ENCODE measurements around the gene KCNK18. TPM values are rescaled to one million over a fixed set of nuclear protein-coding genes. Genes with fewer than 3 reads are reported as not detected.

KCNK18 gene
- total RNA-seq, 2 experiments from 2014 or later, result not detected

DNA sequence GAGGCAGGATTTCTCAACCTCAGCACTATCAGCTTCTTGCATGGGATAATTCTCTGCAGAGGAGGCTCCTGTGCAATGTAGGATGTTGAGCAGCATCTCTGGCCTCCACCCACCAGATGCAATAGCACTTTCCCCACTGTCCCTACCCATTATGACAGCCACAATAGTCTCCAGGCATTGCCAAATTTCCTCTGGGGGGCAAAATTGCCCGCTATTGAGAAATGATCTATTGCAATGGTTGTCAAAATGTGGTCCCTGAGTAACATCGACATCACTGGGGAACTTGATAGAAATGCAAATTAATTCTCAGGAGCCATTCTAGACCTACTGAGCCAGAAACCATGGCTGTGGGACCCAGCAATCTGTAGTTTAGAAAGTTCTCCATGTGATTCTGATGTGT is 7.0 kb downstream of the KCNK18 start:
- no peaks in the 10 kb centered on the region for H3K36me3 Mint-ChIP-seq (ENCODE audit: low read depth)
- H3K9me3 Mint-ChIP-seq (ENCODE audit: insufficient read depth), result no peaks in the 10 kb centered on the region
- H3K4me3 Mint-ChIP-seq, result no peak overlapping the region
- no peak for DNase-seq
- POLR2A ChIA-PET, result no interaction called here
- no peak for ATAC-seq
- peaks cover 2% of the 10 kb centered on the region for H3K27me3 Mint-ChIP-seq (ENCODE audit: low read depth)
- CTCF ChIA-PET, result interaction anchor here (3.2 to 4.3 kb wide), 2 partner anchors 13 to 29 kb away, joined by 7 to 19 read pairs; no protein-coding TSS in a partner anchor
- no peaks in the 10 kb centered on the region for H3K4me1 Mint-ChIP-seq (ENCODE audit: low read depth)
- no peak overlapping the region for H3K27ac Mint-ChIP-seq

DNA sequence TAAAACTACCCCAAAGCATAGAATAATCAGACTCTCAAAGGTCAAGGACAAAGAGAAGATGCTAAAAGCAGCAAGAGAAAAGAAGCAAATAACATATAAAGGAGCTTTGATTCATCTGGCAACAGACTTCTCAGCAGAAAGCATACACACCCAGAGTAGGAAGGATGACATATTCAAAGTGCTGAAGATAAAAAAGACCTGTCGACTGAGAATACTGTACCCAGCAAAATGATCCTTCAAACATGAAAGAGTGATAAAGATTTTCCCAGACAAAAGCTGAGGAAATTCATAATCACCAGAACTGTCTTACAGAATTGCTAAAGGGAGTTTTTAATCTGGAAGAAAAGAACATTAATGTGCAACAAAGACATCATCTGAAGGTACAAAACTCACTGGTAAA is 14.9 kb downstream of the KCNK18 start:
- POLR2A ChIA-PET, result no interaction called here
- Mint-ChIP-seq H3K9me3 (ENCODE audit: insufficient read depth) (no peaks in the 10 kb centered on the region), H3K4me1 (ENCODE audit: low read depth) (peaks cover 8% of the 10 kb centered on the region), H3K4me3 (no peak overlapping the region), H3K27ac (no peak overlapping the region), H3K27me3 (ENCODE audit: low read depth) (peaks cover 32% of the 10 kb centered on the region), H3K36me3 (ENCODE audit: low read depth) (no peaks in the 10 kb centered on the region)
- no peak for ATAC-seq
- CTCF ChIA-PET, result interaction anchor here (1.0 kb wide), 1 partner anchor 108 kb away, joined by 3 read pairs; no protein-coding TSS in a partner anchor
- DNase-seq, result no peak

DNA sequence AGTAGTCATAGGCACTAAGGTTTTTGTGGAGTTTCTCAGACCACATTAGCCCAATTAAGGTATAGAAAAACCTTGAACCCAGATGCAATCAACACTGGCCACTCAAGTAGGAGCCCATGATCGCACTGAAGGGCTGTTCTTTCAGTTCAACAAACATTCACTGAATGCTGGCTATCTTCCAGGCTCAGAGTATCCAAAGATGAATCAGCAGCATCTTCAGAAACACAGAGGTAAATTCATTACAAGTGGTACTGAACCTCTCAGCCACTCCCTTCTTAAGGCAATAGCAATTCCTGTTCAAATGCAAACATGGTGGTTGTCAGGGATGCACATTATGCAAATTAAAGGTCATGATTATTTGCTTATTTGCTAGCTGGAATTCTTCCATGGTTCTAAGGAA is 17.1 kb downstream of the KCNK18 start:
- Mint-ChIP-seq H3K36me3 (ENCODE audit: low read depth) (no peaks in the 10 kb centered on the region), H3K4me1 (ENCODE audit: low read depth) (peaks cover 12% of the 10 kb centered on the region), H3K9me3 (ENCODE audit: insufficient read depth) (no peaks in the 10 kb centered on the region), H3K27me3 (ENCODE audit: low read depth) (peaks cover 39% of the 10 kb centered on the region), H3K27ac (no peak overlapping the region), H3K4me3 (no peak overlapping the region)
- CTCF ChIA-PET, result interaction anchor here (6.0 kb wide), 1 partner anchor 105 kb away, joined by 145 read pairs; no protein-coding TSS in a partner anchor
- DNase-seq, result no peak
- POLR2A ChIA-PET, result no interaction called here
- ATAC-seq, result no peak

DNA sequence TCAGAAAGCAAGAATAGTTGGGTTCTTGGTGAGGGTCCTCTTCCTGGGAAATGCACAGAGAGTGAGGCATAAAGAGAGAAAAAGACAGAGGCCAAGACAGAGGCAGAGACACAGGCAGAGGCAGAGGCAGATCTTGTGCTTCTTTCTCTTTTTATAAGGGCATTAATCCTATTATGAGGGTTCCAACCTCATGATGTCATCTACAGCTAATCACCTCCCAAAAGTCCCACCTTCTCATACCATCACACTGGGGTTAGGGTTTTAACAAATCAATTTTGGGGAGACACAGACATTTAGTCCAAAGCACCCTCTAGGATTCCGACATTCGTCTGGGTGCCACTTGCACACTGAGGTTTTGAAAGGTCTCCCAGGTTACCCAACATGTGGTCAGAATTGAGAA is 17.8 kb downstream of the KCNK18 start:
- no peak overlapping the region for H3K4me3 Mint-ChIP-seq
- DNase-seq (no peak), ATAC-seq (no peak)
- CTCF ChIA-PET, result interaction anchor here (6.0 kb wide), 1 partner anchor 104 kb away, joined by 145 read pairs; no protein-coding TSS in a partner anchor
- peaks cover 39% of the 10 kb centered on the region for H3K27me3 Mint-ChIP-seq (ENCODE audit: low read depth)
- H3K4me1 Mint-ChIP-seq (ENCODE audit: low read depth), result peaks cover 12% of the 10 kb centered on the region
- no peaks in the 10 kb centered on the region for H3K36me3 Mint-ChIP-seq (ENCODE audit: low read depth)
- no peaks in the 10 kb centered on the region for H3K9me3 Mint-ChIP-seq (ENCODE audit: insufficient read depth)
- H3K27ac Mint-ChIP-seq, result no peak overlapping the region
- POLR2A ChIA-PET, result no interaction called here

DNA sequence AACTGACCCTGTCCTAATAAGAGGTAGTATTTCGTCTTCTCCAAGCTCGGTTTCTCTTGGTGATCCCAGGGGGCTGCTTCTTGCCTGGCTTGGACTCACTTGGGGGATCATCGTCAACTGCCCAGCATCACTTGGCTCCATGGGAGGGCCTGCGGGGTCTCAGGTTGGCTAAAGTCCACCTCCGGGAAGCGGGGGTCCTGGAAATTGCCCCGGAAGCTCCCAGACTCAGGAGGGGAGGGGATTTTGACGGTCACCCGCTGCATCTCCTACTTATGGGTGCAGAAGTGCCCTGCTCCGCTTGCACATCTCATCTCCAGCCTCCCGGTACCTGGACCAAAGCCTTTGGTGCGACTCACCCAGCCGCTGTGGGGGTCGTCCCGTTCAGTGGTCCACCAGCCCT is 18.7 kb downstream of the KCNK18 start:
- no peak for DNase-seq
- H3K4me1 Mint-ChIP-seq (ENCODE audit: low read depth), result peaks cover 12% of the 10 kb centered on the region
- H3K4me3 Mint-ChIP-seq, result no peak overlapping the region
- ChIA-PET POLR2A (no interaction called here), CTCF (interaction anchor here (0.7 to 6.0 kb wide), 49 partner anchors 9 to 1243 kb away, joined by 3 to 145 read pairs (median 7); no protein-coding TSS in a partner anchor)
- no peak overlapping the region for H3K27ac Mint-ChIP-seq
- H3K27me3 Mint-ChIP-seq (ENCODE audit: low read depth), result peaks cover 40% of the 10 kb centered on the region
- no peaks in the 10 kb centered on the region for H3K36me3 Mint-ChIP-seq (ENCODE audit: low read depth)
- no peaks in the 10 kb centered on the region for H3K9me3 Mint-ChIP-seq (ENCODE audit: insufficient read depth)
- no peak for ATAC-seq

DNA sequence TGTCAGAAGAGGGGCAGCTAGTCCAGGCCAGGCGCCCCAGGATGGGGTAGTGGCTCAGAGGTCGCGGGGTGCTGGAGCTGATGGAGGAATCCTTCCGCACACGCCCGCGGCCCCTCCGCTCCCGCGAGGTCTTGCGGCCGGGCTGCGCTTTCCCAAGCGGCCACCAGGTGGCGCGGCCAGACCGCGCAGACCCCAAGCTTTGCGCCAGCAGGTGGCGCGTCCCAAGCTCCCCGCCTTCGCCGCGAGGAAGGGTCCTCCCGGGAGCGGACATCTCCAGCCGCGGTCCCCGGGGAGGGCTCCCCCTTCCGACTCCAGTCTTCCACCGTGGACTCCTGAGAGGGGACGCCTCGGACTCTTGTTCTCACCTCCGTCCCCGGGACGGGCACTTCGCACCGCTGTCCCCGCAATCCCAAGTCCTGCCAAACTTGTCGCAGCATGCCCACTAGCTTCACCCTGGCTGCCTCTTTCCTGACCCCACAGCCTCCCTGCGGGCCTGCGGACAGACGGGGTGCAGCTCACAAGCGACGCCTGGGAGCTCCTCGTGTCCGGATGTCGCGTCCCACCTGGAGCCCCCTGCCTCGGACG is 19.4 kb downstream of the KCNK18 start:
- Mint-ChIP-seq H3K4me3 (peak overlapping the region; percentile 73), H3K27me3 (ENCODE audit: low read depth) (peaks cover 36% of the 10 kb centered on the region), H3K27ac (no peak overlapping the region), H3K4me1 (ENCODE audit: low read depth) (peaks cover 12% of the 10 kb centered on the region), H3K9me3 (ENCODE audit: insufficient read depth) (no peaks in the 10 kb centered on the region), H3K36me3 (ENCODE audit: low read depth) (no peaks in the 10 kb centered on the region)
- CTCF ChIA-PET, result interaction anchor here (0.7 to 6.0 kb wide), 62 partner anchors 10 to 1242 kb away, joined by 3 to 145 read pairs (median 5); no protein-coding TSS in a partner anchor
- DNase-seq (peak; percentile 71), ATAC-seq (peak; percentile 85)
- POLR2A ChIA-PET, result interaction anchor here (0.7 to 1.9 kb wide), 2 partner anchors 35 to 158 kb away, joined by 3 to 4 read pairs; no protein-coding TSS in a partner anchor

DNA sequence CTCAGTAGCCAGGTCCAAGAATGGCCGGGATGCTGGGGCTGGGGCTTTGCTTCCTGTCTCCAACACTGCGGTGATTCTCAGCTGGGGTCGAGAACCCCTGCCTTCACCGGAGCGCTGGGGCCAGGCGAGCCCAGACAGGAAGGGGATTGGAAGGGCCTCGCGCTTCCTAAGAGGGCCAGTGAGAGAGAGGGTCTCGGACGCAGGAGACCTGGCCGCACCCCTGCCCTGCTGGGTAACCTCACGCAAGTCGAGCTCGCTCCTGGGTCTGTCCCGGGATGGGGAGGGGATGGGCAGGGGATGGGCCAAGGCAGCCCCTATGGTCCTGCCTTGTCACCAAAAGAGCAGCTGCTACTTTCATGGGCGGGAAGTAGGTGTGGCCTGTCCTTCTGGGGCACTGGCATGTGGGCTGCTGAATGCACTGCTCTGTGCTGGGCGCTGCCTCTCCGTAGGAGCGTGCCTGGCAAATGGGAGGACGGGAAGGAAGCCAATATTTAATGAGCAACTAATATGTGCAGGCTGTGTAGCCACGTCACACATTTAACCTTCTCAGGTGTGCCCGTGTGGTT is 20.0 kb downstream of the KCNK18 start:
- ATAC-seq, result peak; percentile 62
- Mint-ChIP-seq H3K27me3 (ENCODE audit: low read depth) (peaks cover 30% of the 10 kb centered on the region), H3K36me3 (ENCODE audit: low read depth) (no peaks in the 10 kb centered on the region), H3K4me1 (ENCODE audit: low read depth) (peaks cover 12% of the 10 kb centered on the region), H3K4me3 (peak overlapping the region; percentile 73), H3K9me3 (ENCODE audit: insufficient read depth) (no peaks in the 10 kb centered on the region), H3K27ac (no peak overlapping the region)
- ChIA-PET POLR2A (interaction anchor here (0.7 to 1.9 kb wide), 2 partner anchors 34 to 157 kb away, joined by 3 to 4 read pairs; no protein-coding TSS in a partner anchor), CTCF (interaction anchor here (0.7 to 6.0 kb wide), 58 partner anchors 9 to 1242 kb away, joined by 3 to 145 read pairs (median 6); no protein-coding TSS in a partner anchor)
- peak; percentile 38 for DNase-seq

DNA sequence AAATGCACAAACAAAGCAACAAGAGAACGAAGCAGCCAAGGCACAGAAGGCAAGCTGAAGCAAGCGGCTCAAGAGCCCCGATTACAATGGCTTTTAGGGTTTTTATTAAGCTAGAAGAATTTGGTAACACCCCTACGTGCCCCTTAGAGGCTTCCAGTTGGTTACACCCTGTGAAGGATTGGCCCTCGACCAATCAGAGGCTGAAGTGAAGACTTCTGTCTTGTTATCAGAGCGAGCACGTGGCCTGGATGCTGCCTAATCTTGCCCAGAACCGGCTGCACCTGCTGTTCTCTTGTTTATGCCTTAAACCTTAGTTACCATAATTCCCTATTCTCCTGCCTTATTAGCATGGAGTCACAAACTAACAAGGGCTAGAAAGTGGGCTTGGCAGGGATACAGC is 21.4 kb downstream of the KCNK18 start:
- POLR2A ChIA-PET, result no interaction called here

DNA sequence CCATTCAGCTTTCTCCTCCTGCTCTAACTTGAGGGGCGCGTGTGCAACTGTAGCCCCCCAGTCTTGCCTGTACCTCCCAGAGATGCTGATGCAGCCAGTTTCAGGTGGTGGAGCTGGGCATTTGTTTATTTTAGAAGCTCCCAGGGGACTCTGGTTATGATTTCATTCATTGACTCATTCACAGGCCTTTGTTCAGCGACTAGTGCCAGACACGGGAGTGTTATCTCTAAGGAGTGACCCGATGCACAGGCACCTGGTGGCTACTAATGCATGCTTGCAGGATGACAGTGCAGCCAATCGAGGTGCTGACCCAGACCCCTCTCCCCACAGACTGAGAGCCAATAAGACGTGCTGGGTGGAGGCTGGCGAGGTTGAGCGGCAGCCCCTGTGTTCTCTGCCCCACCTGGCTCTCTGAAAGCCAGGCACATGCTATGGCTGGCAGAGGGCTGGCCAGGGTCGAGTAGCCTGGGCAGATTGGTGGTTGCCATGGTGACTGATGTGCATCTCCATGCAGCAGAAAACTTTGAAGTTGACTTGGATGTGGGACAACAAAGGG is 23.9 kb downstream of the KCNK18 start:
- CTCF ChIA-PET, result no interaction called here

More for the DNA sequence above, 21.4 kb downstream of the KCNK18 start:
- no peak overlapping the region for H3K4me3 Mint-ChIP-seq
- DNase-seq (no peak), ATAC-seq (no peak)
- H3K9me3 Mint-ChIP-seq (ENCODE audit: insufficient read depth), result no peaks in the 10 kb centered on the region
- H3K4me1 Mint-ChIP-seq (ENCODE audit: low read depth), result peaks cover 12% of the 10 kb centered on the region
- H3K36me3 Mint-ChIP-seq (ENCODE audit: low read depth), result no peaks in the 10 kb centered on the region
- no peak overlapping the region for H3K27ac Mint-ChIP-seq
- CTCF ChIA-PET, result interaction anchor here (6.0 kb wide), 1 partner anchor 101 kb away, joined by 145 read pairs; no protein-coding TSS in a partner anchor
- peaks cover 21% of the 10 kb centered on the region for H3K27me3 Mint-ChIP-seq (ENCODE audit: low read depth)

DNA sequence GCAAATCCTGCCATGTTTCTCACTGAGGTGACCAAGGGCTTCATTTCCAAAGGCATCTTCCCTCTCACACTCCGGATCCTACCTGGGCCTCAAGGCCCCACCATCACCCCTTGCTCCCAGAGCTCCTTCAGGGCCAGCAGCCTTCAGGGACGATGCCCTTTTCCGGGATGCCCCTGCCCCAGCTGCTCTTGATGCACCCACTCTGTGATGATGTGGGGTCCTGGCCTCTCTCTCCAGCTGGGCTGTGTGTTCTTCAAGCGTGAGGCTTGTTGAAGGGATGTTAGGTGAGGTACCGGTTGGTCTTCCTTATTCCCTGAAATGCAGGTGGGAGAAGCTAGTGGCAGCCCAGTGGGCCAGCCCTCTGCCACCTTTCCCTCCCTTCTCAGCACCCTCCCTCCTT is 25.3 kb downstream of the KCNK18 start:
- peaks cover 1% of the 10 kb centered on the region for H3K4me1 Mint-ChIP-seq (ENCODE audit: low read depth)
- CTCF ChIA-PET, result interaction anchor here (1.5 kb wide), 1 partner anchor 98 kb away, joined by 5 read pairs; no protein-coding TSS in a partner anchor
- H3K9me3 Mint-ChIP-seq (ENCODE audit: insufficient read depth), result no peaks in the 10 kb centered on the region
- H3K4me3 Mint-ChIP-seq, result no peak overlapping the region
- H3K27ac Mint-ChIP-seq, result no peak overlapping the region
- POLR2A ChIA-PET, result no interaction called here
- no peaks in the 10 kb centered on the region for H3K36me3 Mint-ChIP-seq (ENCODE audit: low read depth)
- no peak for ATAC-seq
- DNase-seq, result no peak
- peaks cover 14% of the 10 kb centered on the region for H3K27me3 Mint-ChIP-seq (ENCODE audit: low read depth)

More for the DNA sequence above, 23.9 kb downstream of the KCNK18 start:
- POLR2A ChIA-PET, result interaction anchor here (0.8 kb wide), 1 partner anchor 1064 kb away, joined by 3 read pairs; no protein-coding TSS in a partner anchor
- ATAC-seq, result no peak
- no peak overlapping the region for H3K27ac Mint-ChIP-seq
- peaks cover 10% of the 10 kb centered on the region for H3K27me3 Mint-ChIP-seq (ENCODE audit: low read depth)
- no peaks in the 10 kb centered on the region for H3K9me3 Mint-ChIP-seq (ENCODE audit: insufficient read depth)
- H3K4me3 Mint-ChIP-seq, result no peak overlapping the region
- no peaks in the 10 kb centered on the region for H3K36me3 Mint-ChIP-seq (ENCODE audit: low read depth)
- peaks cover 12% of the 10 kb centered on the region for H3K4me1 Mint-ChIP-seq (ENCODE audit: low read depth)
- DNase-seq, result no peak

DNA sequence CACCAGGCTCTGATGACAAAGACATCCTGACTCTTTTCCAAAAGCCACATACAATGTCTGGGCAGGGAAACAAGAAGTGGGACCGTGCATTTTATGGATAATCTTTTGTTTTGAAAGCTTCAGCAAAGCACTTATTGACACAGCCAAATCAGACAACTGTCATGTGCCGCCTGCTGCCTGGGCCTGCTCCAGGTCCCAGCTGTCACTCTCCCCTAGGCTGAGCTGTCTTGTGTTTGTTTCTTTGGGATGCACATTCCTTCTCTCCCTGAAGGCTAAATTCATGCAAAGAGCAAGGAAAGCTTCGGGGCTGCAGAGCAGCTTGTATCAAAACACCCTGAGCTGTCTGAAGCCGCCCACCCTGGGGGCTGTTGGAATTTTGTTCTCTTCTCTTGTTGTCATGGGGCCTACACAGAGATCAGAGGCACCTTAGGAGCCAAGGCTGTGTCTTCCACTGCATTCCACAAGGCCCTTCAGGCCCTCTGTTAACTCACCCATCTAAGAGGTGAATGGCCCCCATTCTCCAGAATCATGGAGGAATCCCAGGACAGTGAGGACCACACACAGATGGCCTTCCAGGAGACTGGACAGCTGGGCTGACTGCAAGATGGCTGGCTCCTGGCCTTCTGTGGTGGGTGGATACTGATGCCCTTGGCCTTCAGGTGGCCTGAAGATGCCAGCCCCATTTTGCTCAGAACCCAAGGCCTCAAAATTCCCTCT is 25.8 kb downstream of the KCNK18 start:
- CTCF ChIA-PET, result interaction anchor here (1.5 kb wide), 1 partner anchor 97 kb away, joined by 5 read pairs; no protein-coding TSS in a partner anchor
- no peaks in the 10 kb centered on the region for H3K9me3 Mint-ChIP-seq (ENCODE audit: insufficient read depth)
- no peak overlapping the region for H3K27ac Mint-ChIP-seq

More for the DNA sequence above, 25.8 kb downstream of the KCNK18 start:
- ATAC-seq (no peak), DNase-seq (no peak)
- H3K4me1 Mint-ChIP-seq (ENCODE audit: low read depth), result no peaks in the 10 kb centered on the region
- peaks cover 13% of the 10 kb centered on the region for H3K27me3 Mint-ChIP-seq (ENCODE audit: low read depth)
- no peak overlapping the region for H3K4me3 Mint-ChIP-seq
- POLR2A ChIA-PET, result no interaction called here
- no peaks in the 10 kb centered on the region for H3K36me3 Mint-ChIP-seq (ENCODE audit: low read depth)

All from activated CD8-positive, alpha-beta T cell treated with anti-CD3 and anti-CD28 coated beads, Interleukin-2, amount 10 ng/mL, durations not matched to agents 7 days and 5 days (primary cell).